Measurements from ENCODE around the gene PON2. TPM values are rescaled to one million over a fixed set of nuclear protein-coding genes. Genes with fewer than 3 reads are reported as not detected.

PON2 gene
- total and polyA plus RNA-seq, 11 donors, result 16.6 to 50.6 (median 30.5) TPM

GRCh38 chr7:95446618-95447017 lies 11.8 kb upstream of the PON2 start:
- Histone ChIP-seq H3K4me1 (no peaks in the 10 kb centered on the region), H3K36me3 (no peaks in the 10 kb centered on the region), H3K9me3 (no peaks in the 10 kb centered on the region), H3K27ac (no peak overlapping the region), H3K27me3 (no peaks in the 10 kb centered on the region), H3K4me3 (no peak overlapping the region)
- TF ChIP-seq CTCF (IDR thresholded peaks at IDR 0.05) (no peak), POLR2A (IDR thresholded peaks at IDR 0.05) (no peak)
- DNase-seq (no peak), ATAC-seq (no peak)
- 94 to 97% (median 97%) methylated on average over 3 of the region's 3 CpGs for WGBS, 4 donors
- intact Hi-C loops (cut with DNase I), result no loop called here

DNA sequence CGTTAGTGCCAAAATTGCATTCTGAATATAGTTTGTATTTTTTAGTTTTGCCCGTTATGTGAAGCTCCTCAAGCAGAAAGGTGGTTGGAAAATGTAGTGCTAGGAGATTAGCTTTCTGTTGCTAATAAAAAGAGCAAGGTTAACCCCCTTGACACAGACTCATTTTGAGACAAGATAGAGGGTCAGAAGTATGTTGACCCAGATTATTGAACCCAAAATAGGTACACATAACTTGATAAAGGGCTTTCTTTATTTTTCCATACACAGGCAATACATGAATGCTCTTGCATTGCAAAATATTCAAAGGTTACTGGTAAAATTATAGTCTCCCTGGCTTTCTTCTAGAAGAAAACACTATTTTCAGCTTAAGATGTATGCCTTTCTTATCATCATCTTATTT lies 10.0 kb upstream of the PON2 start:
- ATAC-seq, result no peak
- 73 to 78% (median 76%) methylated on average over 2 of the region's 2 CpGs for WGBS, 4 donors
- Histone ChIP-seq H3K4me3 (no peak overlapping the region), H3K4me1 (no peaks in the 10 kb centered on the region), H3K27ac (no peak overlapping the region), H3K36me3 (no peaks in the 10 kb centered on the region), H3K9me3 (no peaks in the 10 kb centered on the region), H3K27me3 (no peaks in the 10 kb centered on the region)
- no peak for TF ChIP-seq CTCF (IDR thresholded peaks at IDR 0.05)
- no peak for TF ChIP-seq POLR2A (IDR thresholded peaks at IDR 0.05)
- DNase-seq, result no peak
- intact Hi-C loops (cut with DNase I), result no loop called here

DNA sequence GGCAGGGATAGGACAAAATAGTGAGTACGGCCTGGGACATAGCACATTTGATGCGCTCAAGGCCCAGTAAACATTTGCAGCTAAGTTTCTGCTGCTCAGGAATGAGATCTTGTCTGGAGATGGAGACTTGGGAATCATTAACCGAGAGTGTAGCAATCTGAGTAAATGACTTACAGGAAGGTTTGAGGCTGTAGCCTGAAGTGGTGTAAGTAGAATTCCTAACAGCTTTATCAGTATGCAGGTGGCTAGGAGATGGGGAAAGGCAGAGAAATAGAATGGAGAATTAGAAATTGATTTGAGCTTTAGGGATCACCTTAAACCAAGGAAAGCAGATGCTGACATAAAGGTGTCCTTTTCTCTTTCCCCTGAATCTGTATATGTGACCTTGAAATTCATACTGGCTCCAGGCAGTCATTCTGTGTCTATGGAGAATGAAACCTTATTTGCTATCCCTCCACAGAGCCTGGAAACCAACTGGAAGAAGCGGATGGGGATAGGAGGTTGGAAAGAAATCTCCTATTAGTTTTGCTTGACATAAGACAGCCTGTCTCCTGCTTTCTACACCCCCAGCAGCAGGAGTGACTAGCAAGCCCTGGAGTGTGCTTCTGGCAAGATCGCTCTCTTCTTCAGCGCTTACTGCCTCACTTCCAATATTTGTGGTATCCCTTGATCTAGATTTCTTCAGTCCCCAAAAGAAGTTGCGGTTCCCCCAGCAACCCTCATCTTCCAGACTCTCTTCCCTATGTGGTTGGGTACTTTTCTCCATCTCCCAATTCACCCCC lies 6.4 kb upstream of the PON2 start:
- no peak for TF ChIP-seq POLR2A (IDR thresholded peaks at IDR 0.05)
- WGBS, 4 donors, result 78 to 81% (median 80%) methylated on average over 7 of the region's 7 CpGs
- DNase-seq, result no peak

GRCh38 chr7:95440394-95441038 lies 5.7 kb upstream of the PON2 start:
- no peaks in the 10 kb centered on the region for H3K9me3 ChIP-seq
- WGBS, 4 donors, result 87 to 100% (median 93%) methylated on average over 3 of the region's 3 CpGs
- no peaks in the 10 kb centered on the region for H3K36me3 ChIP-seq
- TF ChIP-seq CTCF (IDR thresholded peaks at IDR 0.05) (no peak), POLR2A (IDR thresholded peaks at IDR 0.05) (no peak)
- no peak overlapping the region for H3K27ac ChIP-seq
- H3K4me3 ChIP-seq, result no peak overlapping the region
- no peaks in the 10 kb centered on the region for H3K27me3 ChIP-seq
- H3K4me1 ChIP-seq, result peaks cover 0 to 3% (median 0%) of the 10 kb centered on the region in 12 donors
- intact Hi-C loops (cut with DNase I), result no loop called here
- no peak for DNase-seq
- no peak for ATAC-seq

More for the DNA sequence above, 6.4 kb upstream of the PON2 start:
- Histone ChIP-seq H3K4me3 (no peak overlapping the region), H3K27ac (no peak overlapping the region), H3K4me1 (peaks cover 0 to 3% (median 0%) of the 10 kb centered on the region in 12 donors), H3K27me3 (no peaks in the 10 kb centered on the region), H3K36me3 (no peaks in the 10 kb centered on the region), H3K9me3 (no peaks in the 10 kb centered on the region)
- intact Hi-C loops (cut with DNase I), result no loop called here
- no peak for ATAC-seq

All from heart left ventricle (tissue), 16 donors.